ENCODE data around the gene RALGAPA2.

RALGAPA2 gene

DNA sequence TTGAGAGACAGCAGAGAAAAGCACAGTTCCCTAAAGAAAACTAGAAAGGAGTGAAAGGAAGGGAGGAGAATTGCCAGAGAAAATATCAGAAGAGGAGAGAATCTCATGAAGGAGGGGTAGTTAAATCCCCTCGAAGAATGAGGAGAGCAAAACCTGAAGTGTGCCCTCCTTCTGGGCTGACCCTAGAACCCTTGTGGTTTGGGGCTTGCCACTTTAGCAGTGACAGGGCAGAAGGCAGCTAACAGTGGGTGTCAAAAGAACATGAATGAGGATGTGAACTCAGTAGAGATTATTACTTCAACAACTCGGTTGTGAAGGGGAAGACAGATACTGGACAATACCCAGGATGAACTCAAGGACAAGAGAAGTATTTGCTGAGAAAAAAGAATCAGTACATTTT lies 73.6 kb downstream of the RALGAPA2 start:
- H3K36me3 ChIP-seq (ENCODE audit: control insufficient read depth, insufficient read depth, low read length), result no peaks in the 10 kb centered on the region
- H3K9me3 ChIP-seq (ENCODE audit: control insufficient read depth, low read length), result no peaks in the 10 kb centered on the region
- no peak overlapping the region for H3K9ac ChIP-seq (ENCODE audit: low read length)
- H3K27me3 ChIP-seq (ENCODE audit: control insufficient read depth, insufficient read depth, low read length), result no peaks in the 10 kb centered on the region
- H3K4me3 ChIP-seq (ENCODE audit: low read length), result no peak overlapping the region
- no peaks in the 10 kb centered on the region for H3K4me1 ChIP-seq (ENCODE audit: control insufficient read depth, insufficient read depth, low read length)

DNA sequence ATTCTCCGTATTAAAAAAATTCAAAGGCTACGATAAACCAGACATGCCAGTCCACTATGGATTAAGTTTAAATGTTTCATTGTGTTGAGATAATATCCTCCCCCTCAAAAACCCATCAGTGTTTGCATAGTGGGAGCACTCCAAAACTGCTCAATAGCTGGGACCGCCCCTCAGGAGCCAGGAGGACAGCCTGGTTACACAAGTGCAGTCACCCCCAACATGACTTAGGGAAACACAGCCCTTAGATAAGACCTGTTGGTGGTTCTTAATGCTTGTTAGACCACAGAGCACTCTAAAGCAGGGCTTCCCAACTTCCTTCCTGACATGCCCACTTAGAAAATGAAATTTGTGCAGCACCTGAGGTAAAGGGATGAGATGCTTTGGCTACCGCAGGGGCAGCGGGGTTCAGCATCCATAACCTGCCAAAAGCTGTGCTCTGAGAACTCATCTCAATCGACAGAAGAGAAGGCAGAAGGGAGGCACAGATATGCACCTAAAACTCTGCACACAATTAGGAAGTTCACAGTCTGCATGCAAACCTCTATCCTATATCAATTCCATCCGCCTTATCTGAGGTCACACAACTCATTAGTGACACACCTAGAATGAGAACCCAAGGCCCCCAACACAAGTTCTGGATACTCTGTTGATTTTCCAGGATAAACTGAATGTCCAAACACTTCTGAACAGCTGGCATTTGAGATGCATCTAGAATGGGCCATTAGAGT lies 74.3 kb downstream of the RALGAPA2 start:
- H3K4me3 ChIP-seq (ENCODE audit: low read length), result no peak overlapping the region
- H3K36me3 ChIP-seq (ENCODE audit: control insufficient read depth, insufficient read depth, low read length), result no peaks in the 10 kb centered on the region
- no peaks in the 10 kb centered on the region for H3K9me3 ChIP-seq (ENCODE audit: control insufficient read depth, low read length)

DNA sequence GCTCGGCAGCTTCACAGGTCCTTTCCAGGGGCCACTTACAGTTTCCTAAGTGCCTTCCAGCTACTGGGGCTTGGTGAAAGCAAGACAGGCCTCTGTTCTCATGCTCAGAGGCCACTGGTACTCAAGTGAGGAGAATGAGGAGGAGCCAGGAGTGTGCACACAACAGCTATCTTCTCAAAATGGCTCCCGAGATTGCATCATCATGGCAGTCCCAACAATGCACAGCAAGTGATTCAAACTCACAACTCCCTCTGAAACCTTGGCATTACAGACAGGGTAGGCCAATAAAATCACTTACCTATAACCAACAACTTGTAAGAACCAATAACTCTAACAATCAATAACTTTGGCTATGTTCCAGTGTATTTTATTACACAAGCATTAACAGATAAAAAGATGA lies 77.4 kb downstream of the RALGAPA2 start:
- Histone ChIP-seq H3K4me3 (ENCODE audit: low read length) (no peak overlapping the region), H3K9me3 (ENCODE audit: control insufficient read depth, low read length) (no peaks in the 10 kb centered on the region), H3K4me1 (ENCODE audit: control insufficient read depth, insufficient read depth, low read length) (no peaks in the 10 kb centered on the region), H3K9ac (ENCODE audit: low read length) (no peak overlapping the region), H3K27me3 (ENCODE audit: control insufficient read depth, insufficient read depth, low read length) (no peaks in the 10 kb centered on the region), H3K36me3 (ENCODE audit: control insufficient read depth, insufficient read depth, low read length) (peaks cover 5% of the 10 kb centered on the region)

More for the DNA sequence above, 74.3 kb downstream of the RALGAPA2 start:
- H3K27me3 ChIP-seq (ENCODE audit: control insufficient read depth, insufficient read depth, low read length), result no peaks in the 10 kb centered on the region
- H3K4me1 ChIP-seq (ENCODE audit: control insufficient read depth, insufficient read depth, low read length), result no peaks in the 10 kb centered on the region
- no peak overlapping the region for H3K9ac ChIP-seq (ENCODE audit: low read length)

DNA sequence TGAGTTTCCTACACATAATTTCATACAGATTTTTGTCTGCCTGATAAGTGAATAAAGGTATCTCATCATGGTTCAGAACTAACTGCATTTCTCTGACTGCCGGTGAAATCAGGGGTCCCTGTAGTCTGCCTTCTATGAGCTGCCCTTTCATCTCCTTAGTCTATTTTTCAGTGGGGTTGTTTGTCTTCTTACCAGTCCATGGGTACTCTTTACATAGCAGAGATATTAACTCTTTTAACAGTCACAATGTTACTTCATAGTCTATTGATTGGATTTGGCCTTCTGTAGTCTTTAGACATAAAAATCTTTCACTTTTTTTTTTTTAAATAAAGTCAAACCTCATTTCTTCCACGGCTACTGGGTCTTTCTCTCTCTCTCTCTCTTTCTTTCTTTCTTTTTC lies 79.8 kb downstream of the RALGAPA2 start:
- Histone ChIP-seq H3K36me3 (ENCODE audit: control insufficient read depth, insufficient read depth, low read length) (peaks cover 5% of the 10 kb centered on the region), H3K9me3 (ENCODE audit: control insufficient read depth, low read length) (no peaks in the 10 kb centered on the region), H3K27me3 (ENCODE audit: control insufficient read depth, insufficient read depth, low read length) (no peaks in the 10 kb centered on the region), H3K9ac (ENCODE audit: low read length) (no peak overlapping the region), H3K4me3 (ENCODE audit: low read length) (no peak overlapping the region), H3K4me1 (ENCODE audit: control insufficient read depth, insufficient read depth, low read length) (no peaks in the 10 kb centered on the region)

DNA sequence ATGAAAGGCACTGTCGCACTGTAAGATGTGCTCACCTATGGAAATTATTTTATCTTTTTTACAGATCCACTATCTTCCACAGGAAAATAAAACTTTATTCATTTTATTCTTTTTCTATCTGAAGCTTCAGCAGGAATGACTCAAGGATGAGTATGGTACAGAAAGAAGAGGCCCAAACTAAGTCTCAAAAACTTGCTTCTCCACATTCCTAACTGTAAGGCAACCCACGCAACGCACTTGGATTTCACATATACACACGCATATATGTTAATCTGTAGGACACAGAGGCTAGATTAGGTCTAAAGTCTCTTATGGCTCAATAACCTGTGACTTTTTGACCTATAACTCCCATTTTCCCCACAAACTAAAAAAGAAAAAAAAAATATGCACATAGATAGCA lies 81.9 kb downstream of the RALGAPA2 start:
- Histone ChIP-seq H3K9me3 (ENCODE audit: control insufficient read depth, low read length) (no peaks in the 10 kb centered on the region), H3K4me1 (ENCODE audit: control insufficient read depth, insufficient read depth, low read length) (no peaks in the 10 kb centered on the region), H3K36me3 (ENCODE audit: control insufficient read depth, insufficient read depth, low read length) (peaks cover 5% of the 10 kb centered on the region), H3K27me3 (ENCODE audit: control insufficient read depth, insufficient read depth, low read length) (no peaks in the 10 kb centered on the region), H3K9ac (ENCODE audit: low read length) (no peak overlapping the region), H3K4me3 (ENCODE audit: low read length) (no peak overlapping the region)

DNA sequence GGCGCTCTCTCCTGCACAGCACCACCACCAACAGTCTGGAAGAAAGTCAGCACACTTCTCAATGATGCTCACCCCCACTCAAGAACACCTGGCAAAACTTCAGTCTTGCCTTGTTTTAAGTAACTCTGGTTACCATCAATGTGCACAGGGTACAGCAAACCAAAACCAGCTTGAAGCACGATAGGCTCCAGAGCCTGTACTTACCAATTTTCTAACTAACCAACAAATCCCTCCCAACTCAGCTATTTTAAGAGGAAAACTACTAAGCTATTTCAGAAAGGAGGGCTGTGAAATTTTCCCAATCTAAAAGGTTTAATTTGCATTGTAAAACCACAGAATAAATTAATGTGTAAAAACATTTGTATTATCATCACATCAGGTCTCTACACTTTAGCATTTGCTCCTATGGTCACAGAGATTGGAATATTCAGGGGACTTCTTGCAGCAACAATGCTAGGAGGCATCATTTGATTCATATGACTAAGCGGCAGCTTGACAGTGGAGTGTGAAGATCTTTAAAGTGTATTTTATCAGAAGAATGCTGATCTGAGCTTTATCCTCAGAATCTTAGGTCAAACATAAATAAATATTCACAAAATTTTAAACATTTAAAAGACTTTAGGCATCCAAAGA lies 82.8 kb downstream of the RALGAPA2 start:
- H3K27me3 ChIP-seq (ENCODE audit: control insufficient read depth, insufficient read depth, low read length), result no peaks in the 10 kb centered on the region
- H3K4me1 ChIP-seq (ENCODE audit: control insufficient read depth, insufficient read depth, low read length), result no peaks in the 10 kb centered on the region
- no peaks in the 10 kb centered on the region for H3K9me3 ChIP-seq (ENCODE audit: control insufficient read depth, low read length)
- H3K4me3 ChIP-seq (ENCODE audit: low read length), result no peak overlapping the region
- H3K36me3 ChIP-seq (ENCODE audit: control insufficient read depth, insufficient read depth, low read length), result peaks cover 5% of the 10 kb centered on the region
- H3K9ac ChIP-seq (ENCODE audit: low read length), result no peak overlapping the region

DNA sequence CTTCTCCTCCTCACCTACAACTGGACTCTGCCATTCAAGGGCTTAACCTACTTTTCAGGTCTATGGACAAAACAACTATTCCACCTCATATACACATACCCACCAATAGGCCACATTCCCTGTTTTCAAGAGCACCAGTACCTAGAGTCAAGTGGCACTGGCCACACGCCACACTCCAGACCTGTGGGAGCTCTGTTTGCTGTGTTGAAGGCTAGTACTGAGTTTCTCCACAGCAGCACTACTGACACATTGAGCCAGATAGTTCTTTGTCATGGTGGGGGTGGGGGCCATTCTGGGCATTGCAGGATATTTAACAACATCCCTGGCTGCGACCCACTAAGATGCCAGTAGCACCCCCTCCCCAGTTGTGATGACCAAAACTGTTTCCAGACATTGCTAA lies 84.1 kb downstream of the RALGAPA2 start:
- no peak overlapping the region for H3K9ac ChIP-seq (ENCODE audit: low read length)
- H3K27me3 ChIP-seq (ENCODE audit: control insufficient read depth, insufficient read depth, low read length), result no peaks in the 10 kb centered on the region
- H3K9me3 ChIP-seq (ENCODE audit: control insufficient read depth, low read length), result no peaks in the 10 kb centered on the region
- H3K4me1 ChIP-seq (ENCODE audit: control insufficient read depth, insufficient read depth, low read length), result no peaks in the 10 kb centered on the region
- H3K4me3 ChIP-seq (ENCODE audit: low read length), result no peak overlapping the region
- H3K36me3 ChIP-seq (ENCODE audit: control insufficient read depth, insufficient read depth, low read length), result peaks cover 5% of the 10 kb centered on the region

DNA sequence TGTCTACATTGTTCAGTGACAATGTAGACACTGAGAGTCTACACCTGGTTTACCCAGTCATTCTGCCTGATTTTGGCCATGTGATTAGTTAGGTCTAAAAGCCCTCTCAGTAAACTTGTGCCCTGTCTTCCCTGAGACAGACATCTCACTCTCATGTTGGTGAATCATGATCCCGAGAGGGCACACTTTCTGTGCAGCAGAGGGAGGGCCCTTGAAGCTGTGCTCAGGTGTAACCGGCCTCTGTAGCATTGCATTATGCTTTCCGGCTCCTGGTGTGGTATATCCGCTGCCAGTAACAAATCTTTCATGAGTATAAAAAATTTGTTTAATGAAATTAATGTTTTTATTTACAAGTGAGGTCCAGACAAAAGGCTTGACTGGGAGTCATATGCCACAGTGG lies 85.0 kb downstream of the RALGAPA2 start:
- no peak overlapping the region for H3K4me3 ChIP-seq (ENCODE audit: low read length)
- no peaks in the 10 kb centered on the region for H3K27me3 ChIP-seq (ENCODE audit: control insufficient read depth, insufficient read depth, low read length)
- H3K9ac ChIP-seq (ENCODE audit: low read length), result no peak overlapping the region
- peaks cover 5% of the 10 kb centered on the region for H3K36me3 ChIP-seq (ENCODE audit: control insufficient read depth, insufficient read depth, low read length)
- H3K4me1 ChIP-seq (ENCODE audit: control insufficient read depth, insufficient read depth, low read length), result no peaks in the 10 kb centered on the region
- no peaks in the 10 kb centered on the region for H3K9me3 ChIP-seq (ENCODE audit: control insufficient read depth, low read length)

DNA sequence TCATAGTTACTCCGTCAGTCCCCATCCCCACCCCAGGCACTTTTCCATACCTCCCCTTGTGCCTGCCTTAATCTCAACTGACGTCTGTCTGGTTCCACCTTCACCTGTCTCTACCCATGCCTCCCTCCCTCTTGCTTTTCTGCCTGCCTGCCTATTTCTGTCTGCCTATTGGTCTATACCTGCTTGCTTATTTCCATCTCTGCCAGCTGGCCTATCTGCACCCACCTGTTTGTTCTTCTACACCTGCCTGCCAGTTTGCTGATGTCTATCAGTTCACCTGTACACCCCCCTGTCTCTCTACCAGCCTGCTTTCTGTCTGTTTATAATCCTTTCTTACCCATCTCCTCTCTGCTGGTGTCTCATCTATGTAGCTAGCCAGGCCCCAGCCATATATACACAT lies 87.5 kb downstream of the RALGAPA2 start:
- H3K36me3 ChIP-seq (ENCODE audit: control insufficient read depth, insufficient read depth, low read length), result no peaks in the 10 kb centered on the region
- H3K27me3 ChIP-seq (ENCODE audit: control insufficient read depth, insufficient read depth, low read length), result no peaks in the 10 kb centered on the region
- no peaks in the 10 kb centered on the region for H3K9me3 ChIP-seq (ENCODE audit: control insufficient read depth, low read length)
- H3K4me1 ChIP-seq (ENCODE audit: control insufficient read depth, insufficient read depth, low read length), result no peaks in the 10 kb centered on the region
- H3K4me3 ChIP-seq (ENCODE audit: low read length), result no peak overlapping the region
- H3K9ac ChIP-seq (ENCODE audit: low read length), result no peak overlapping the region

DNA sequence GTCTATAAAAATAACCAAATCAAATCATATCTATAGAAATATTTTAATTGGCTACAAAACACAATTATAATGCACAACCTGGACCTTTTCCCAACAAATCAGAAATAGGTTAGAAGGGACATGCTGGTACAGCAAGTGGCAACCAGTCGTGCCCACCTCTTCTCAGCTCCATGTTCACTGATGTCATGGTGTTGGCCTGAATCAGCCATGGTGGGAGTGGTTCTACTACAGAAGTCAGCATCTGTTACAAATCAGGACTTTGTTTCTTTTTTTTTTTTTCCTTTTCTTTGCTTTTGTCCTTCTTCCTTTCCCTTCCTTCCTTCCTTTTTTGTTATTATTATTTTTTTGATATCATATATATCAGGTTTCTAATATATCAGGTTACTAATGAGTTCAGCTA lies 91.2 kb downstream of the RALGAPA2 start:
- Histone ChIP-seq H3K9ac (ENCODE audit: low read length) (no peak overlapping the region), H3K27me3 (ENCODE audit: control insufficient read depth, insufficient read depth, low read length) (no peaks in the 10 kb centered on the region), H3K4me3 (ENCODE audit: low read length) (no peak overlapping the region), H3K9me3 (ENCODE audit: control insufficient read depth, low read length) (no peaks in the 10 kb centered on the region), H3K36me3 (ENCODE audit: control insufficient read depth, insufficient read depth, low read length) (no peaks in the 10 kb centered on the region), H3K4me1 (ENCODE audit: control insufficient read depth, insufficient read depth, low read length) (no peaks in the 10 kb centered on the region)

DNA sequence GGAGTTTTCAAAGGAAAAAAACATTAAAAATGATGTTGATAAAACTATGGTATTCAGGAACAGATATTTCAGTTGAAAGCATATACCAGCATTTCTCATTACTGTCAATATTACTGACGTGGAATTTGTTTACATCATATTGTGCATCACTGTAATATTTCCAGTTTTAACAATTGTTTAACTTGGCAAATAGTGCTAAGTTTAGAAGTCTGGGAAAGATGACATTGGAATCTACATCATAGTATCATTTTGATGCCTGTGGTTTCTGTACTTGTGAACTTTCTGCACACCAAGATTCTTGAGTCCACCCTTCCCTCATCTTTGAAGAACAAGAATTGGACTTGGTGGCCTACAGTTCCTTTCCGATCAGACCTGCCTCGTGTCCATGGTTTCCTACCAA lies 98.1 kb downstream of the RALGAPA2 start:
- Histone ChIP-seq H3K4me3 (ENCODE audit: low read length) (no peak overlapping the region), H3K4me1 (ENCODE audit: control insufficient read depth, insufficient read depth, low read length) (no peaks in the 10 kb centered on the region), H3K9ac (ENCODE audit: low read length) (no peak overlapping the region), H3K27me3 (ENCODE audit: control insufficient read depth, insufficient read depth, low read length) (no peaks in the 10 kb centered on the region), H3K36me3 (ENCODE audit: control insufficient read depth, insufficient read depth, low read length) (no peaks in the 10 kb centered on the region), H3K9me3 (ENCODE audit: control insufficient read depth, low read length) (no peaks in the 10 kb centered on the region)

DNA sequence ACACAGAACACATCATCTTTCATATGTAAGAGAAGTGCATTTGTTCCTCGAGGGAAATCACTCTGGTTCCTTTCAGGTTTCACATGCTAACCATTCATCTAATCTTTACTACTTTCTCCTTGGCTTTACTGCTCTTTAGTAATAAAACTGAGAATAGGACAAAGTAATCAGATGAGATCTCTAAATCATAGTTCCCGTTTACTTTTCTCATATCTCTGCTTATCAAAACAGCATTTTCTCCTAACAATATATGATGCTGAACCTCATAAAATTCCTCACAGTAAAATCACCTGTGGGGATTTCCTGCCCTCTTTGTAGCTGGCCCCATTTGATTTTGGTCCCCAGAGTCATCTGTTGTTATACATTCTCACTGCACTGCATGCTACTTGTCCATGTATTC lies 100.2 kb downstream of the RALGAPA2 start:
- H3K27me3 ChIP-seq (ENCODE audit: control insufficient read depth, insufficient read depth, low read length), result no peaks in the 10 kb centered on the region
- no peaks in the 10 kb centered on the region for H3K4me1 ChIP-seq (ENCODE audit: control insufficient read depth, insufficient read depth, low read length)
- H3K36me3 ChIP-seq (ENCODE audit: control insufficient read depth, insufficient read depth, low read length), result no peaks in the 10 kb centered on the region
- H3K9ac ChIP-seq (ENCODE audit: low read length), result no peak overlapping the region
- no peaks in the 10 kb centered on the region for H3K9me3 ChIP-seq (ENCODE audit: control insufficient read depth, low read length)
- H3K4me3 ChIP-seq (ENCODE audit: low read length), result no peak overlapping the region

All from mucosa of stomach (tissue), 1 donor.